H1 (cell line): ENCODE data around the gene DGKZ. TPM values are rescaled to one million over a fixed set of nuclear protein-coding genes. Genes with fewer than 3 reads are reported as not detected.

Experiments used
- CTCF ChIA-PET: fragments of 300-600 bp; sonication (Branson Sonifier 250); formaldehyde crosslinking; loops from one replicate; lab custom pipeline; 2021; ENCODE audit not compliant: partially characterized antibody; lab: Charles Lee
- POLR2A ChIA-PET: fragments of 300-600 bp; sonication (Branson Sonifier 250); formaldehyde crosslinking; loops from one replicate; lab custom pipeline; 2021; ENCODE audit warnings: inconsistent platforms; ENCODE audit not compliant: partially characterized antibody; lab: Charles Lee
- DNase-seq, 2 experiments: peaks; one replicate each; pipeline versions ENCODE4 v3.0.0 to v3.0.0-alpha.2; 2010 to 2022; ENCODE audit warnings: low spot score in 2 of 2, low read depth in 1 of 2, mixed read lengths in 1 of 2
- FAIRE-seq: peaks from 2 replicates; lab custom pipeline; 2011; peaks lifted over from hg19 to GRCh38; lab: Jason Lieb, UNC
- H2AFZ ChIP-seq: 2 replicates; pipeline ENCODE4 v1.8.1; 2012; ENCODE audit warnings: low read length, inconsistent platforms
- H2AK5ac ChIP-seq: 2 replicates; pipeline ENCODE4 v1.6.1; 2013; ENCODE audit warnings: low read depth, low read length
- H2BK120ac ChIP-seq: replicated peaks from 2 replicates; pipeline ENCODE3; 2013; ENCODE audit warnings: low read depth, low read length, inconsistent platforms
- H2BK12ac ChIP-seq: 2 replicates; pipeline ENCODE4 v1.6.1; 2013; ENCODE audit warnings: low read depth, low read length
- H2BK15ac ChIP-seq: 2 replicates; pipeline ENCODE4 v1.6.1; 2013; ENCODE audit warnings: low read length
- H2BK20ac ChIP-seq: 2 replicates; pipeline ENCODE4 v1.6.1; 2013; ENCODE audit warnings: low read length
- H2BK5ac ChIP-seq: 2 replicates; pipeline ENCODE4 v1.6.1; 2013; ENCODE audit warnings: low read depth, low read length
- H3K14ac ChIP-seq: 2 replicates; pipeline ENCODE4 v1.6.1; 2013; ENCODE audit warnings: inconsistent platforms; ENCODE audit not compliant: insufficient read length
- H3K18ac ChIP-seq: 2 replicates; pipeline ENCODE4 v1.6.1; 2013; ENCODE audit warnings: low read length; ENCODE audit errors: extremely low read depth
- H3K23ac ChIP-seq: 2 replicates; pipeline ENCODE4 v1.6.1; 2013; ENCODE audit warnings: inconsistent platforms; ENCODE audit not compliant: insufficient read length
- H3K23me2 ChIP-seq: 2 replicates; pipeline ENCODE4 v1.6.1; 2013; ENCODE audit warnings: low read depth, low read length
- H3K27ac ChIP-seq: 2 replicates; pipeline ENCODE4 v1.6.1; 2011; ENCODE audit warnings: low read depth, low read length, inconsistent platforms
- H3K27me3 ChIP-seq, 4 experiments: replicated peaks in 1 of 4; 1 replicate in 1 of 4; 2 replicates in 3 of 4; pipeline versions ENCODE4 v1.6.1 to v1.8.1; 2011 to 2013; ENCODE audit warnings: low read length in 3 of 4, mild to moderate bottlenecking in 3 of 4, inconsistent platforms in 2 of 4, mixed read lengths in 2 of 4, moderate library complexity in 1 of 4; ENCODE audit not compliant: control insufficient read depth in 3 of 4, insufficient read depth in 3 of 4; ENCODE audit errors: extremely low read depth in 1 of 4
- H3K36me3 ChIP-seq, 4 experiments: 2 replicates each; pipeline versions ENCODE4 v1.6.1 to v1.8.1; 2011 to 2013; ENCODE audit warnings: mild to moderate bottlenecking in 4 of 4, low read length in 3 of 4, moderate library complexity in 2 of 4, control low read depth in 1 of 4, inconsistent platforms in 1 of 4; ENCODE audit not compliant: insufficient read depth in 4 of 4, control insufficient read depth in 2 of 4
- H3K4ac ChIP-seq: replicated peaks from 2 replicates; pipeline ENCODE3; 2013; ENCODE audit warnings: low read length, low read depth, mixed read lengths, inconsistent platforms; ENCODE audit not compliant: insufficient read length
- H3K4me1 ChIP-seq, 4 experiments: replicated peaks in 1 of 4; 1 replicate in 1 of 4; 2 replicates in 3 of 4; pipeline versions ENCODE4 v1.6.1 to v1.8.1; 2011 to 2013; ENCODE audit warnings: low read length in 3 of 4, inconsistent platforms in 2 of 4, mixed read lengths in 1 of 4; ENCODE audit not compliant: insufficient read depth in 4 of 4, control insufficient read depth in 3 of 4
- H3K4me2 ChIP-seq, 2 experiments: 2 replicates each; pipeline versions ENCODE4 v1.6.1 to v1.8.1; 2011 to 2013; ENCODE audit warnings: low read depth in 2 of 2, low read length in 2 of 2, control low read depth in 1 of 2, inconsistent platforms in 1 of 2, mild to moderate bottlenecking in 1 of 2; ENCODE audit not compliant: insufficient read depth in 1 of 2
- H3K4me3 ChIP-seq, 4 experiments: fragments of 200-600, 300-600 bp in 1 of 4; sonication (generic), shearing (Covaris generic), sonication (Bioruptor Twin) in 1 of 4; 2 replicates each; pipeline versions ENCODE4 v1.5.1 to v1.8.1; 2011 to 2016; ENCODE audit warnings: low read length in 4 of 4, low read depth in 3 of 4, control low read depth in 2 of 4, inconsistent platforms in 2 of 4, mild to moderate bottlenecking in 2 of 4, mixed read lengths in 1 of 4, moderate library complexity in 1 of 4; ENCODE audit not compliant: insufficient read depth in 2 of 4; ENCODE audit errors: extremely low read depth in 1 of 4
- H3K56ac ChIP-seq: replicated peaks from 2 replicates; pipeline ENCODE3; 2013; ENCODE audit warnings: low read depth, mild to moderate bottlenecking, mixed read lengths, low read length, inconsistent platforms; ENCODE audit not compliant: insufficient read length
- H3K79me1 ChIP-seq: 2 replicates; pipeline ENCODE4 v1.6.1; 2013; ENCODE audit warnings: low read depth, low read length, control low read depth
- H3K79me2 ChIP-seq, 2 experiments: 2 replicates each; pipeline versions ENCODE4 v1.6.1 to v1.8.1; 2012 to 2013; ENCODE audit warnings: low read length in 2 of 2, mild to moderate bottlenecking in 2 of 2, inconsistent platforms in 1 of 2; ENCODE audit not compliant: insufficient read depth in 2 of 2, control insufficient read depth in 1 of 2
- H3K9ac ChIP-seq, 4 experiments: replicated peaks in 1 of 4; 1 replicate in 1 of 4; 2 replicates in 3 of 4; pipeline versions ENCODE4 v1.6.1 to v1.8.1; 2011 to 2013; ENCODE audit warnings: low read depth in 3 of 4, low read length in 3 of 4, control low read depth in 2 of 4, mild to moderate bottlenecking in 2 of 4, moderate library complexity in 2 of 4, inconsistent platforms in 1 of 4; ENCODE audit errors: extremely low read depth in 1 of 4
- H3K9me3 ChIP-seq, 2 experiments: 2 replicates each; pipeline versions ENCODE4 v1.6.1 to v1.8.1; 2012 to 2013; ENCODE audit warnings: mild to moderate bottlenecking in 2 of 2, moderate library complexity in 2 of 2, control low read depth in 1 of 2, inconsistent platforms in 1 of 2, low read depth in 1 of 2, low read length in 1 of 2, mixed read lengths in 1 of 2; ENCODE audit not compliant: insufficient read depth in 2 of 2
- H4K20me1 ChIP-seq, 2 experiments: replicated peaks in 1 of 2; 2 replicates each; pipeline versions ENCODE3 to v1.8.1; 2011 to 2013; ENCODE audit warnings: inconsistent platforms in 2 of 2, low read length in 2 of 2, mild to moderate bottlenecking in 1 of 2; ENCODE audit not compliant: insufficient read depth in 2 of 2, control insufficient read depth in 1 of 2
- H4K5ac ChIP-seq: 2 replicates; pipeline ENCODE4 v1.6.1; 2013; ENCODE audit warnings: low read length, low read depth, mixed read lengths, inconsistent platforms; ENCODE audit not compliant: insufficient read length
- H4K8ac ChIP-seq: 2 replicates; pipeline ENCODE4 v1.8.0; 2013; ENCODE audit warnings: mild to moderate bottlenecking, moderate library complexity, low read length, inconsistent platforms; ENCODE audit not compliant: insufficient read depth; ENCODE audit errors: extremely low read depth
- H4K91ac ChIP-seq: replicated peaks from 2 replicates; pipeline ENCODE3; 2013; ENCODE audit warnings: low read length, mixed read lengths, inconsistent platforms; ENCODE audit not compliant: insufficient read length
- ASH2L ChIP-seq: fragments of 200-600, 300-600 bp; sonication (generic); IDR thresholded peaks from one replicate; pipeline ENCODE4 v1.7.1; 2017; ENCODE audit warnings: low read length
- CTCF ChIP-seq, 3 experiments: IDR thresholded peaks; 1 replicate in 2 of 3; 2 replicates in 1 of 3; pipeline versions ENCODE4 v1.5.1 to v1.6.1; 2011; ENCODE audit warnings: low read length in 3 of 3, mild to moderate bottlenecking in 3 of 3, inconsistent platforms in 2 of 3, low read depth in 1 of 3, moderate library complexity in 1 of 3; ENCODE audit not compliant: insufficient read depth in 1 of 3; ENCODE audit errors: control extremely low read depth in 1 of 3
- RAD21 ChIP-seq, 2 experiments: IDR thresholded peaks in 1 of 2; conservative IDR thresholded peaks in 1 of 2; 2 replicates each; pipeline ENCODE4 v1.6.1; 2011; ENCODE audit warnings: low read depth in 2 of 2, low read length in 2 of 2, improper control_type of control experiment in 1 of 2, inconsistent platforms in 1 of 2, mild to moderate bottlenecking in 1 of 2, moderate library complexity in 1 of 2
- SIN3A ChIP-seq, 2 experiments: IDR thresholded peaks in 1 of 2; conservative IDR thresholded peaks in 1 of 2; 2 replicates each; pipeline ENCODE4 v1.6.1; 2011 to 2012; ENCODE audit warnings: low read length in 2 of 2, improper control_type of control experiment in 1 of 2, low read depth in 1 of 2, mild to moderate bottlenecking in 1 of 2
- WGBS, 2 experiments: shearing (Covaris generic) in 1 of 2; methylation state at CpG; one replicate each; pipeline versions ENCODE4 v1.1.6 to v1.1.7; 2013 to 2015; ENCODE audit warnings: low lambda C conversion rate in 2 of 2, mixed read lengths in 2 of 2, inconsistent platforms in 1 of 2, low coverage in 1 of 2, missing lambda C conversion rate in 1 of 2; ENCODE audit not compliant: insufficient replicate concordance in 2 of 2, insufficient coverage in 1 of 2, insufficient read length in 1 of 2; ENCODE audit errors: extremely low coverage in 1 of 2, missing lambda C conversion rate in 1 of 2; 5-methylcytosine and 5-hydroxymethylcytosine counted together
- polyA plus RNA-seq, 7 experiments: library from polyadenylated mRNA; depleted of rRNA in 3 of 7; stranded (reverse) in 5 of 7; unstranded in 2 of 7; fragments of >200 nt in 5 of 7; fragments of 200-250 nt in 2 of 7; gene quantifications; 1 replicate in 5 of 7; 2 replicates in 1 of 7; 4 replicates in 1 of 7; pipeline versions ENCODE4 v1.2.1 to v1.2.3, GENCODE V29; 2011 to 2013; ENCODE audit warnings: missing spikeins in 2 of 7, mixed read lengths in 2 of 7
- total RNA-seq: library from RNA; stranded (reverse); fragmentation: NEBNext Ultra II Directional; extraction: Animal tissue kit (Norgen Biotek cat#: 25700); gene quantifications from 2 replicates; pipeline ENCODE4 v1.2.1, GENCODE V29; 2021

DGKZ gene
- total and polyA plus RNA-seq, 2 of the 8 experiments (the other 6 are each of a cell fraction or from before 2014, with no cell fraction given) = 84.4 to 184 TPM

DNA sequence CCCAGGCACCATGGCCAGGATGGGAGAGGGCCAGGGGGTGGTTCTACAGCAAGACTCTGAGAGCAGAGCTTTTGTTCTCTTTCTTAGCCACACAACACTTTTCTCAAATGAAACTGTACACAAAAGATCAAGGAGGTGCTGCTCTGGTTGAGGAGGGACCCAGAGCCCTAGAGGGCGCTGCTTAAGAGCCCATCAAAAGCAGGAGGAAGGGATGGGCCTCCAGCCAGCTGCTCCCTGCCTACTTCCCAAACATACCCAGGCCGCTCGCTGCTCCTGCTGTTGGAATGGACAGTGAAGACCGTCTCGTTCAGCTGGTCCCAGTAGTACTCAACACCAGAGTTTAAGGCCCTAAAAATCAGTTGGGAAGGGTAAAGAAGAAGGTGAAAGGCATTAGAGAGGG, 62.8 kb downstream of the DGKZ start:
- Histone ChIP-seq H3K18ac (no peak overlapping the region), H2BK12ac (no peak overlapping the region), H2BK20ac (no peak overlapping the region), H2BK120ac (no peak overlapping the region), H3K9me3 (no peaks in the 10 kb centered on the region)
- FAIRE-seq = peak; percentile 75
- TF ChIP-seq ASH2L (no peak), CTCF (IDR thresholded peaks at IDR 0.05; ENCODE audit: control extremely low read depth in 1 of 3, insufficient read depth in 1 of 3, low read depth in 1 of 3, low read length in 3 of 3) (peak; percentile 62 to 81 (median 72)), SIN3A (conservative IDR thresholded peaks at IDR 0.05 in 1 of 2, IDR thresholded peaks at IDR 0.05 in 1 of 2; ENCODE audit: low read depth in 1 of 2, low read length in 2 of 2) (0 out of 4 replicates have a peak, but pooled peaks of 1 of the 2 experiments have one; percentile 34), RAD21 (IDR thresholded peaks at IDR 0.05 in 1 of 2, conservative IDR thresholded peaks at IDR 0.05 in 1 of 2; ENCODE audit: low read depth in 2 of 2, low read length in 2 of 2) (peak; percentile 72 to 76)
- TF ChIP-seq, all 59 proteins: peak for 3
- H3K79me2 ChIP-seq = no peaks in the 10 kb centered on the region
- peak in 1 of 2 experiments; percentile 55 for DNase-seq
- no peaks in the 10 kb centered on the region for H3K27me3 ChIP-seq
- H4K91ac ChIP-seq = no peak overlapping the region
- H4K20me1 ChIP-seq = no peaks in the 10 kb centered on the region
- no peak overlapping the region for H3K27ac ChIP-seq
- no peak overlapping the region for H3K23ac ChIP-seq
- H3K4me3 ChIP-seq = no peak overlapping the region
- ChIA-PET CTCF (interaction anchor here (0.6 to 11.6 kb wide), 41 partner anchors 9 to 262 kb away, joined by 3 to 124 read pairs (median 4); partner anchors contain the start of gene CHRM4), POLR2A (interaction anchor here (1.1 to 1.3 kb wide), 2 partner anchors 18 to 41 kb away, joined by 3 to 4 read pairs; partner anchors contain the start of gene CHRM4)
- peaks cover 2 to 17% (median 10%) of the 10 kb centered on the region in 4 experiments; a peak in 5 of 8 replicates for H3K36me3 ChIP-seq
- no peak overlapping the region for H3K56ac ChIP-seq
- WGBS, 2 experiments = 72% methylated on average over 5 of the region's 5 CpGs; no CpG with 5 or more reads in 1 of the 2 experiments
- no peak overlapping the region for H2AFZ ChIP-seq
- 0 out of 2 replicates have a peak overlapping the region, but pooled peaks have one; percentile 15 for H4K8ac ChIP-seq
- H3K4me2 ChIP-seq = no peak overlapping the region
- H2BK5ac ChIP-seq = no peak overlapping the region
- no peak overlapping the region for H3K4ac ChIP-seq
- H3K14ac ChIP-seq = no peak overlapping the region
- no peak overlapping the region for H2AK5ac ChIP-seq
- peaks cover 0 to 2% (median 0%) of the 10 kb centered on the region in 4 experiments; a peak in 1 of 7 replicates for H3K4me1 ChIP-seq
- no peak overlapping the region for H3K9ac ChIP-seq
- no peak overlapping the region for H4K5ac ChIP-seq
- no peak overlapping the region for H2BK15ac ChIP-seq
- no peaks in the 10 kb centered on the region for H3K23me2 ChIP-seq
- no peaks in the 10 kb centered on the region for H3K79me1 ChIP-seq
